WTC11 (cell line): ENCODE measurements around the gene SLC1A3.

Experiments
- CTCF ChIP-seq: fragments of 200-600 bp; IDR thresholded peaks from 2 replicates; pipeline ENCODE4 v1.8.0; 2022; ENCODE audit warnings: antibody characterized with exemption
- ESRRA ChIP-seq: sonication (generic); formaldehyde crosslinking; IDR thresholded peaks from 2 replicates; pipeline ENCODE4 v1.8.1; 2022; ENCODE audit warnings: mild to moderate bottlenecking, missing genetic modification reagents, borderline replicate concordance
- FOXJ3 ChIP-seq: sonication (generic); formaldehyde crosslinking; IDR thresholded peaks from 2 replicates; pipeline ENCODE4 v1.9.0; 2021; ENCODE audit warnings: missing genetic modification reagents, mild to moderate bottlenecking, borderline replicate concordance
- HMGXB4 ChIP-seq: sonication (generic); formaldehyde crosslinking; IDR thresholded peaks from 2 replicates; pipeline ENCODE4 v1.8.1; 2023; ENCODE audit warnings: mild to moderate bottlenecking, moderate library complexity, missing genetic modification reagents
- PRDM15 ChIP-seq: sonication (generic); formaldehyde crosslinking; IDR thresholded peaks from 2 replicates; pipeline ENCODE4 v1.8.0; 2022; ENCODE audit warnings: missing genetic modification reagents
- ZNF121 ChIP-seq: sonication (generic); formaldehyde crosslinking; IDR thresholded peaks from 2 replicates; pipeline ENCODE4 v1.8.0; 2023; ENCODE audit warnings: missing genetic modification reagents
- ZNF232 ChIP-seq: sonication (generic); formaldehyde crosslinking; IDR thresholded peaks from 2 replicates; pipeline ENCODE4 v1.8.0; 2022; ENCODE audit warnings: mild to moderate bottlenecking, missing genetic modification reagents
- TF ChIP-seq, protein P1 (sequence below): sonication (generic); formaldehyde crosslinking; IDR thresholded peaks from 2 replicates; pipeline ENCODE4 v1.8.1; 2022; ENCODE audit warnings: missing genetic modification reagents, borderline replicate concordance
- TF ChIP-seq, protein P2 (sequence below): sonication (generic); formaldehyde crosslinking; IDR thresholded peaks from 2 replicates; pipeline ENCODE4 v1.8.1; 2022; ENCODE audit warnings: mild to moderate bottlenecking, moderate library complexity, missing genetic modification reagents
- TF ChIP-seq, protein P3 (sequence below): sonication (generic); formaldehyde crosslinking; IDR thresholded peaks from 2 replicates; pipeline ENCODE4 v1.8.1; 2023; ENCODE audit warnings: mild to moderate bottlenecking, missing genetic modification reagents

DNA sequence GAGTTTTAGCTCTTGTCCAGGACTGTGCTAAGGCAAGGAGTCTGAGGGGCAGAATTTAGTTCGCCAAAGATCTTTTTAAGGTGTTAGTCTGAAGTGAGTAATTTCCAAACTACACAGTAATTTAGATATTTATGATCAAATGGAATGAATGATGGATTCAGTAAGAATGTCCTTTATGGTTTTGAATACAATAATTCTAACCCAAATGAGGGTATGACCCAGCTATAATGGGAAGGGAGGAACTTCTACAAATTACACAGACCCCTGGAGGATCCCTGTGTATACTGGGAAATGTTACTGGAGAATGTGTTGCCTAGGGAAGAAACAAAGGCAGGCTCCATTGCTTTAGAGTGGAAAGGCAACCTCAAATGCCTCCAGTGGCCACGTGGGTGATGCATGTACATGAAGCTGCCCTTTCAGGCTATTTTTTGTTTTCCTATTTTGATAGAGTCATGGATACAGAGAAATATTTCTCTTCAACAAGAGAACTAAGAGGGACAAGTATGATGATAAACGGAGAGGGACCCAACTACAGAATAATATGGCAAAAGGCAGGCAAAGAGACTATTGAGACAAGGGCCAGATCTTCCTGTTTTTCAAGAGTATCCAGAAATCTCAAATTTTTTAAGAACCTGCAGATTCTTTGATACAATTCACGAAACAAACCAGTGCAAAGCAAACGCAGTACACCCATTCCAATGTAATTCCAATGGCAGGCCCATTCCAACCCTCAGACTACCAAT, 25.4 kb downstream of the SLC1A3 start:
- TF ChIP-seq, protein P1, sequence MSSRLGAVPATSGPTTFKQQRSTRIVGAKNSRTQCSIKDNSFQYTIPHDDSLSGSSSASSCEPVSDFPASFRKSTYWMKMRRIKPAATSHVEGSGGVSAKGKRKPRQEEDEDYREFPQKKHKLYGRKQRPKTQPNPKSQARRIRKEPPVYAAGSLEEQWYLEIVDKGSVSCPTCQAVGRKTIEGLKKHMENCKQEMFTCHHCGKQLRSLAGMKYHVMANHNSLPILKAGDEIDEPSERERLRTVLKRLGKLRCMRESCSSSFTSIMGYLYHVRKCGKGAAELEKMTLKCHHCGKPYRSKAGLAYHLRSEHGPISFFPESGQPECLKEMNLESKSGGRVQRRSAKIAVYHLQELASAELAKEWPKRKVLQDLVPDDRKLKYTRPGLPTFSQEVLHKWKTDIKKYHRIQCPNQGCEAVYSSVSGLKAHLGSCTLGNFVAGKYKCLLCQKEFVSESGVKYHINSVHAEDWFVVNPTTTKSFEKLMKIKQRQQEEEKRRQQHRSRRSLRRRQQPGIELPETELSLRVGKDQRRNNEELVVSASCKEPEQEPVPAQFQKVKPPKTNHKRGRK (CRISPR knock-in tag) = no peak
- TF ChIP-seq, protein P2, sequence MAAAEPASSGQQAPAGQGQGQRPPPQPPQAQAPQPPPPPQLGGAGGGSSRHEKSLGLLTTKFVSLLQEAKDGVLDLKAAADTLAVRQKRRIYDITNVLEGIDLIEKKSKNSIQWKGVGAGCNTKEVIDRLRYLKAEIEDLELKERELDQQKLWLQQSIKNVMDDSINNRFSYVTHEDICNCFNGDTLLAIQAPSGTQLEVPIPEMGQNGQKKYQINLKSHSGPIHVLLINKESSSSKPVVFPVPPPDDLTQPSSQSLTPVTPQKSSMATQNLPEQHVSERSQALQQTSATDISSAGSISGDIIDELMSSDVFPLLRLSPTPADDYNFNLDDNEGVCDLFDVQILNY = no peak
- no peak for TF ChIP-seq CTCF
- TF ChIP-seq, protein P3, sequence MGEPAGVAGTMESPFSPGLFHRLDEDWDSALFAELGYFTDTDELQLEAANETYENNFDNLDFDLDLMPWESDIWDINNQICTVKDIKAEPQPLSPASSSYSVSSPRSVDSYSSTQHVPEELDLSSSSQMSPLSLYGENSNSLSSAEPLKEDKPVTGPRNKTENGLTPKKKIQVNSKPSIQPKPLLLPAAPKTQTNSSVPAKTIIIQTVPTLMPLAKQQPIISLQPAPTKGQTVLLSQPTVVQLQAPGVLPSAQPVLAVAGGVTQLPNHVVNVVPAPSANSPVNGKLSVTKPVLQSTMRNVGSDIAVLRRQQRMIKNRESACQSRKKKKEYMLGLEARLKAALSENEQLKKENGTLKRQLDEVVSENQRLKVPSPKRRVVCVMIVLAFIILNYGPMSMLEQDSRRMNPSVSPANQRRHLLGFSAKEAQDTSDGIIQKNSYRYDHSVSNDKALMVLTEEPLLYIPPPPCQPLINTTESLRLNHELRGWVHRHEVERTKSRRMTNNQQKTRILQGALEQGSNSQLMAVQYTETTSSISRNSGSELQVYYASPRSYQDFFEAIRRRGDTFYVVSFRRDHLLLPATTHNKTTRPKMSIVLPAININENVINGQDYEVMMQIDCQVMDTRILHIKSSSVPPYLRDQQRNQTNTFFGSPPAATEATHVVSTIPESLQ (CRISPR knock-in tag) = no peak
- TF ChIP-seq ESRRA = no peak
- TF ChIP-seq ZNF232 = no peak
- no peak for TF ChIP-seq ZNF121 (CRISPR knock-in tag)
- TF ChIP-seq FOXJ3 (CRISPR knock-in tag) = no peak
- TF ChIP-seq HMGXB4 (CRISPR knock-in tag) = no peak
- no peak for TF ChIP-seq PRDM15
